H54 (cell line): ENCODE data around the gene KCNH4.
A peak's percentile ranks its signal among the peaks of the same experiment; 100 is the strongest.

Experiments used
- DNase-seq: peaks from one replicate; pipeline ENCODE4 v3.0.0; 2011; ENCODE audit warnings: low spot score, mixed read lengths; ENCODE audit not compliant: insufficient read length
- FAIRE-seq: peaks from 3 replicates; lab custom pipeline; 2011; peaks lifted over from hg19 to GRCh38; lab: Jason Lieb, UNC
- POLR2A ChIP-seq: IDR thresholded peaks from 2 replicates; pipeline ENCODE4 v1.6.1; 2011; ENCODE audit warnings: low read depth, mild to moderate bottlenecking, low read length

Gene KCNH4

DNA sequence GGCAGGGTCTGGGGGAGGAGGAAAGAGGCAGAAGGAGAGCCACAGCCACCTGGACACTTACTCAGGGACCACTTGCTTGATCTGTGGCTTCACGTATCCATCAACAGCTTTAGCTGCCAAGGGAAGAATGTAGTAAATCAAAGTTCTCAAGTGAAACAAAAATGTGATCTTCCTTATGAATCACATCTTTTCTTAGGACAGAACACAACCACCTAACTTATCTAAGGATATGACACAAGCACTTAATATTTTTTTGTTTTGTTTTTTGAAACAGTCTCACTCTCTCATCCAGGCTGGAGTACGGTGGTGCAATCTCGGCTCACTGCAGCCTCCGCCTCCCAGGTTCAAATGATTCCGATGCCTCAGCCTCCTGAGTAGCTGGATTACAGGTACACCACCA lies 21.8 kb upstream of the KCNH4 start:
- DNase-seq (no peak), FAIRE-seq (no peak)
- TF ChIP-seq POLR2A, result no peak

DNA sequence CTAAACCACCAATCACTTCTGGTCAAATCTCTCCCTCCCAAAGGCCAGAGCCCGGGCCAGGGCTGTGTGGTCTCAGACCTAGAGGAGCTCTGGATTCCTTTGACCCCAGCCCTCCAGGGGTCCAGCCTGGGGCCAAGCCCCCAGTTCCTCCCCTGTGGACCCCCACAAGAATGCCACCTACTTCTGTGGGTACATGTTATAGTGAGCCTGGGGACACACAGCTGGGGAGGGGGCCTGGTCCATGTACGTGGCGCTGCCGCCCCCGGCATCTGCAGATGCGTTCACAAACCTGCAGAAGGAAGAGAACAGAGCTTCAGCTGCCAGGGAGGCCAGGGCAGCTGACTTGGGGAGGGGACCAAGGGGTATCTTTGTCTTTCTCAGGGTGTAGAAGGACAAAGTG lies 21.2 kb upstream of the KCNH4 start:
- no peak for FAIRE-seq
- no peak for TF ChIP-seq POLR2A
- no peak for DNase-seq

- DNase-seq (no peak), FAIRE-seq (no peak)
- no peak for TF ChIP-seq POLR2A
Measured at GRCh38 chr17:42201458-42201772, 20.5 kb upstream of the KCNH4 start.

DNA sequence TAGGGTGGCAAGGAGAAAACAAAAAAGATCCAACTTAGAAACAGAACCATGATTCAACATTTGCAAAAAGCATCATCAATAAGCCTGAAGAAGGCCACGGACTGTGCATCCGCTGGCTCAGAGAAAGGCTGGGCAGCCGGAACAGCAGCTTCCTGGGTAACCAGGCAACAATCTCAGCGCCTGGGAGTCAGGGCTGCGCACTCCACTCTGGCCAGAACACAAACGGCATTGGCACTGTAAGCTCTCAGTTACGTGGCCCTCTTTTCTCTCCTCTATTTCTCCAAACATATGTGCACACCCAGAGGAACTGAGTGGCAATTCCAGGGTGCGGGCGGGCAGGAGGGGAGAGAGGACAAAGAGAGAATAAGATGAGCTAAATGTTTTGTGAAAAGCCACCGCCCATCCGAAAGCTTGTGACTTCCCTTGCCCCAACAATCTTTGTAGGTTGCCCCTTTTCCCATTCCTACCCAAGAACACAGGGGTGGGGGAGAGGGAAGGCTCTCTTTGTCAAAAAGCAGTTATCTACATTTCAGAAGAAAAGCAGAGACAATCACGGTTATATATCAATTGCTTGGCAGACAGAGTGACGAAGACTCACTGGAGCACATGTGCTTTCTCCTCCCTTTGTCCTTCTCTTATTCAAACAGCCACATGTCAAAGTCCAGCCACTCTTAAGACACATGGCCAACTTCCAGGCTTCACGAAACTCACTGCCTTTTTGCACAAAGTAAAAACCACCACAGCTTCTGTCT lies 19.9 kb upstream of the KCNH4 start:
- TF ChIP-seq POLR2A, result no peak
- DNase-seq (no peak), FAIRE-seq (no peak)

DNA sequence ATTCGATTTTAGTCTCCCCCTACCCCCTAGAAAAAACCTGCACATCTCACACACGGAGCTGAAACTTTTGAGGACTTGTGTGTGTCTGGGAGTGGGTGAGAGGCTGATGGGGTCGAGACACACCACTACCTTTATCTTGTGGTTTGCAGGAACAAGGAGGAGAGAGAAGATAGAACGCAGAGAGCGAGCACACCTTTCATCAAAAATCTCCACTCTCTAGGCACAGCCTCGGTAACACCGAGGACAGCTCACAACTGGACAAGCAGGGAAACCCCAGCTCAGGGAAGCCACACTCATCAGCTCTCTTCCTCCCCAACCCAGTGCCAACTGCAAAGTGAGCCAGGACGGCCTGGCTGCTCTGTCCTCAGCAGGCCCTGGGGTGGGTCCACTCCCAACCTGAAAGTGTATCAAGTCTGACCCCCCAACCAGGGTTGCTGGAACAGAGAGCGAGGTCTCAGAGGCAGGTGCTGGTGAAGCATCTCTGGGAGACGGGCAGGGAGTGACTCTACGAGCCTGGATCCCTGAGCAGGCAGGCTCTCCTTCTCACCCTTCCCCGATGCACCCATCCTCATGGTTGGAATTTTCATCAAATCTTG lies 18.6 kb upstream of the KCNH4 start:
- DNase-seq (no peak), FAIRE-seq (no peak)

GRCh38 chr17:42198897-42199296 lies 18.0 kb upstream of the KCNH4 start:
- FAIRE-seq (no peak), DNase-seq (no peak)
- no peak for TF ChIP-seq POLR2A

More for the DNA sequence above, 18.6 kb upstream of the KCNH4 start:
- TF ChIP-seq POLR2A, result no peak

DNA sequence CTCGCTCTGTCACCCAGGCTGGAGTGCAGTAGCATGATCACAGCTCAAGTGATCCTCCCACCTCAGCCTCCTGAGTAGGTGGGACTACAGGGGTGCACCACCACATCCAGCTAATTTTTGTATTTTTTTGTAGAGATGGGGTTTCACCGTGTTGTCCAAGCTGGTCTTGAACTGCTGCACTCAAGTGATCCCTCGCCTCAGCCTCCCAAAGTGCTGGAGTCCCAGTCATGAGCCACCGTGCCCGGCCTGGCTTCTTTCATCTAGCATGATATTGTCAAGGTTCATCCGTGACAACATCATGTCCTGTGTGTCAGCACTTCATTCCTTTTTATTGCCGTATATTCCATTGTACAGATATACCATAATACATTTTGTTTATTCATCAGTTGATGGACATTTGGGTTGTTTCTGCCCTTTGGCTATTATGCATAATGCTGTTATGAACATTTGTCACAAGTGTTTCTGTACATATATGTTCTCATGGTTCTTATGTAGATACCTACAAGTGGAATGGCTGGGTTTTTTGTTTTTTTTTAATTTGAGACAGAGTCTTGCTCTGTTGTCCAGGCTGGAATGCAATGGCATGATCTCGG lies 16.7 kb upstream of the KCNH4 start:
- FAIRE-seq (no peak), DNase-seq (no peak)
- TF ChIP-seq POLR2A, result no peak

GRCh38 chr17:42193969-42194899 lies 13.3 kb upstream of the KCNH4 start, which contains the start of gene GHDC:
Gene GHDC (minus strand): TSS chr17:42194494. CDS start chr17:42193581, 913 bp downstream.
- no peak for TF ChIP-seq POLR2A
- peak; percentile 86 for DNase-seq
- no peak for FAIRE-seq

DNA sequence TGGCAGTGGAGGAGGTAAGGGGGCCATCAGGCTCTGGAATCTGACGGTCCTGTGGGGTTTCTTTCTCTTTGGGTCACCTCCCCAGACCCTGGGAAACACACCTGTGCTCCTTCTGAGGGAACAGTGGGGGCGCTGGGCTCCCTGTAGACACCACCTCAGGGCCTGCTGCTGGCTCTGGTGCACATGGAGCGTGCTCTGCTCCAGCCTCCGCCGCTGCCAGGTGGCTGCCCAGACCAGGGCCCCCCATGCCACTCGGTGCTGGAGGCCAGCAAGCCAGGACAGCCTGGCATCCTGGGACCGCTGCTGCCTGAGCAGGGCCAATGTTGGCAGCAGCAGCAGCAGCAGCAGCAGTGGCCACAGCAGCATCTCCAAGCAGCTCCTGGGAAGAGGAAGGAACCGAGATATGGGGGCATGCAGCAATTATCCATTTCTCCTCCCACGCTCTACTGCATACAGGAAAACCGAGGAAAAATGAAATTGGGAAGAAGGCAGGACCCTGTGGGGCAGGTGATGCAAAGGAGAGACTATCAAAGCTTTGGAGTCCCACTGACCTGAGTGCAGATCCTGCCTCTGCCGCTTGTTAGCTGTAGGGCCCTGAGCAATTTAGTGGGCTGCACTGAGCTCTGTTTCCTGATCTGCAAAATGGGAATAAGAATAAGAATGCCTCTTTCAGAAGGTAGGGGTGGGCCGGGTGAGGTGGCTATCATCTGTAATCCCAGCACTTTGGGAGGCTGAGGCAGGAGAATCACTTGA lies 12.4 kb upstream of the KCNH4 start:
- DNase-seq, result no peak
- no peak for TF ChIP-seq POLR2A
- FAIRE-seq, result no peak

DNA sequence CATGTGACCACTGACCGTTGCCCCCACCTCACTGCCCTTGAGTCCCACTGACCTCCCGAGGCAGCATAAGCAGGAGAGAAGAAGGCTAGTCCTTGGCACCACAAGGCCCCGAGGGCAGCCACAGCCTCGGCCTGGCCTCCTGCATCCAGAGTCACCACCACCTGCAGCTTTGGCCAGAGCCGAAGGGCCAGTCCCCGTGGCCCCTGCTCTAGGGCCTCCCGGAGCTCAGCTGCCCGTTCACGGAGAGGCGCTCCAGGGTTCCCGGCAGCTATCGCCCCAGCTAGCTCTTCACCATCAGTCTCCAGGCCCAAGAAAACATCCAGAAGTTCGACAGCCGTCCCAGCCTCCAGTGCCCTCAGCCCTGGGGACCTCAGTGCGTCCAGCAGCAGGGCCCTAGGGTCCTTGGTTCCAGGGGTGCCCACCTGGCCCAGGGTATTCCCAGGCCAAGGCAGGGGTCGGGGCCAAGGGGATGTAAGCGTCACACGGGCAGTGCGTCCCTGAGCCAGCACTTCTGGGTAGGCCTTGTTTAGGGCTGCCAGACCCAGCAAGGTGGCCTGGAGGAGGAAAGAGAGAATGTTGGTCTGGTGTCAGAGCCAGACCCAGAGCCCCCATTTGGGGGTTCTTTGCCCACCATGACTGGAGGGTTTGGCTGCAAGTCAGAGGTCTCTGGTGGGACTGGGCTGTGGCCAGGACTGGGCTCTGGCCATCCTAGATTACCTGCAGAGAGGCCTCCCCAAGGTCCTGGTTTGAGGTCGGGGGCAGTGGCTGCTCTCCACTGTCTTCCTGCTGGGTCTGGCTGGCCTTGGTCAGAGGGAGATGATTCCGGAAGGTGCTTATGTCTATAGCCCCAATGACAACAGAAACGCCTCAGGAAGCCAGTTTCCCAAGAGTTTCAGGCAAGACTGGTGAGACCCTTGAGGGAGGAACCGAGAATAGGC lies 11.5 kb upstream of the KCNH4 start:
- DNase-seq, result no peak
- FAIRE-seq, result no peak
- TF ChIP-seq POLR2A, result no peak

GRCh38 chr17:42191275-42191608 lies 10.3 kb upstream of the KCNH4 start:
- FAIRE-seq (no peak), DNase-seq (no peak)
- no peak for TF ChIP-seq POLR2A
